ENCODE data around the gene FAM9C.
"Not testable (repeated sequence)": the region's sequence is repeated elsewhere in the genome, so short reads cannot be mapped to it uniquely, and the experiment has no call there.

The FAM9C gene

DNA sequence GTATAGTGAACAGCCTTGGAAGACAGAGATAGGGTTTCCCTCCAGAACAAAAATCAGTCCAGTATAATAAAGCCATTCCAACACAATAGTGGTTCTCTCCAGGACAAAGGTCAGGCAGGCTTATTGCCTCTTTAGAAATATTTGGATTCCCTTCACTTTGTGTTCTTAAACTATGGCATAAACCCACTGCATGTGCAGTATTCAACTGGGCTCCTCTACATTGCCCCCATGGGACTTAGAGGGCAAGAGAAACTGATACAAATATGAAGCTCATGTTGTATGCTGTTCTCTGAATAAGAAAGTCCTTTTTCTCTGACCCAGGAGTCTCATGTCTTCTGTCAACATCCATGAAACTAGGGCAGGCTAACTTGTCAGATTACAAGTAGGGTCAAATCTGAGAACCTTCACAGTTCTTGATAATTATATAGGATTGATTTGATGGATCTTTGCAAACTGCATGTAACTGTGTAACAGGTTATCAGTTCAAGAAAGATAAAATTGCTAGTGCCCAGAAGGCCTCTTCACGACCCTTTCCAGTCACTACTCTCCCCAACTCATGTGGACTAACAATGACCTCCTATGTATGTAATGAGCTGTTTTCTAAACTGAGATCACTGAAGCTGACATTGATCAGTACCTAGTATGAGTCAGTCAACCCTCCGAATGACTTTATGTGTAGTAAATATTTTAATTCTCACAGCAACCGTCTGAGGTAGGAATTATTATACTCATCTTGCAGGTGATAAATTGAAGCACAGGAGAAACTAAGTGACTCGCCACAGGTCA is 31.9 kb upstream of the FAM9C start:
- DNase-seq: no peak

DNA sequence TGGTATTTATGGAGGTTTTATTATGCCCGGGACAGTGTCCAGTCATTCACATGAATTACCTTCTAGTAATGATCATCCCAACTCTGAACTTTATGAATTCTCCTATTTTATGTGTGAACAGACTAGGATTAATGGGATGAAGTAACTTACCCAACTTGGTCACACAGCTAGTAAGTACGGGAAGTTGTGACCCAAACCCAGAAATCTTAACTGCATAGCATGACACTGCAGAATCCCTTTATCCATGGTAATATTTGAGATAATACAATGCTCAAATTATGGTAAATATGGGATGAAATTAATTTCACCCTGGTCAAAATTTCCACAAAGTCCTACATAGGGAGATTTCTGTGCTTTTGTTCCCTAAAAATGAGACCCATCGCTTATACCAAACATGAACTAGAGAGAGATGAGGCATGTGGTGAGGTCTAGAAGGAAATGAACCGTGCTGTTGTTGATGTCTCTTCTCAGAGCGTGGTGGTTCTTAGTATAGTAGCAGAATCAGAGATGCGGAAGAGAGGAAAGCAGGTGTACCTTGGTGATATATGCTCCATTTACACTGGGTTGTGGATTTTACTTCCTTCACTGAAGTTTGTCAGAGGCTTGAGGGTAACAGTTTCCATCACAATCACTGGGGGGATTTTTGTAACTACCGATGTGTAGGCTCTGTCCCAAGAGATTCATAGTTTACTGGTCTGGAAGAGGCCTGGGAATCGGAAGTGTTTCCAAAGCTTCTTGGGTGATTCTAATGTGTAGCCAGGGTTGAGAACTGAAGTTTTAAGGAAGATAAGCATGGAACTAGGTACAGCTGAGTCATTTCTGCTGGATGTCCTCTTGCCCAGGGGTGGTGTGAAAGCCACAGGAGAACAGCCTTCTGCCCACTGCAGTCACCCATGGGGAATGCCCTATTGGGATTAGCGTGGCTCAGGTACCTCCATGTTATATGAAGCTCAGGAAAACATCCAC is 30.2 kb upstream of the FAM9C start:
- DNase-seq: no peak

DNA sequence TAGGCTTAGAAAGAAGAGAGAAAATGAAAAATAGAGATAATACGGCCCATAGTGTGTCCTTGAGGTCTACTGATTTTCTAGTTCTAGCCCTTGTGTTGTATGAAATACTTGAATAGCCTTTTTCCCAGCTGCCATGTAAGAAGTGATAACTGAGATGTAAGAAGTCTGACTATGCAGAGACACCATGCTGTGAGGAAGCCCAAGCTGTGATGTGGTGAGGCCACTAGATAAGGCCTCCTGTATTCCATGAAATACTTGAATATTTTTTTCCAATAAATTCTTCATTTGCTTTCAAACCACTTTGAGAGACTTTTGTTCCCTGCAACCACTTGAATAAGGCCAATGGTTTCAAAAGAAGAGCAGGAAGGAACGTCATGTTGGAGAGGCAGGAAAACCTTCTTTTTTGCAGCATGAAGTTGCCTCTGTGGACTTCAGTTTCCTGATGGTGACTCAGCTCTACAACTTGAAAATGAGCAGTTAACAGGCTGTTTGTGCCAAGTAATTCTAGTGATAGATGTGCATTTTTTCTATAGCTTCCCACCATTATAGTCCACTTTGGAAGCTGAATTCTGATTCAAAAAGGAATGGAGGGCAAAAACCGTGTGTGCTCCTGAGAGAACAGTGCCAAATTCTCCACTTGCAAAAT is 25.5 kb upstream of the FAM9C start:
- DNase-seq: no peak

DNA sequence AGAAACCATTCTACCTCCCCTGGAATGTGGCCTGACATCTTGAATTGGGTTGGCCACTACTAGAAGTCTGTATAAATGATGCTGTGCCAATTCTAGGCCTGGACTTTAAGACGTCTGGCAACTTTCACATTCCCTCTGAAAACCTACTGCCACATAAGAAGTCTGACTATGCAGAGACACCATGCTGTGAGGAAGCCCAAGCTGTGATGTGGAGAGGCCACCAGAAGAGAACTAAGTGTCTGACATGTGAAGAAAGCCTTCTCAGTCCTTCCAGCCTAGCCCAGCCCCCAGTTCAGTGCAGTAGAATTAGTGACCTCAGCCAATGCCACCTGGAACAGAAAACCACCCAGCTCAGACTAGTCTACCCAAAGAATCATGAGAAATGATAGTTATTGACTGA is 24.2 kb upstream of the FAM9C start:
- no peak for DNase-seq

DNA sequence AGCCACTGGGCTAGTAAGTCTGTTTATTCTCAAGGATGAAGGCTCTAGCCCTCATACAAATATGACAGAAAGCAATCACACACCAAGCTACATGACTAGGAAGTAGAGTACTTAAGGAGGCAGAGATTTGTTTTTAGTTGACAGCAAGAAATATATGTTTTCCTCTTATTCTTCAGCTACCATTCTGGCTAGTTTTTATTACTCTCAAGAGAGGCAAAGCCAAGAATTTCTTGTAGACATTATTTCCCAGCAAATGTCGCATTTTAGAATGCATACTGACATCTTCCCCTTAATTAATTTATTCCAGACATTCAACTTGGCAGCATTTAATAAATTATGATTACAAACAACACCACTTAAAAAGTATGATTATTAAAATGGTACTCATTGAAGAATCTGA is 23.4 kb upstream of the FAM9C start:
- no peak for DNase-seq

GRCh38 chrX:13066391-13066790 is 22.0 kb upstream of the FAM9C start:
- no peak for DNase-seq

GRCh38 chrX:13064599-13065143 is 20.3 kb upstream of the FAM9C start:
- DNase-seq: no peak

- not testable (repeated sequence) for DNase-seq
These were observed 18.7 kb upstream of the FAM9C start for GRCh38 chrX:13063124-13063523.

DNA sequence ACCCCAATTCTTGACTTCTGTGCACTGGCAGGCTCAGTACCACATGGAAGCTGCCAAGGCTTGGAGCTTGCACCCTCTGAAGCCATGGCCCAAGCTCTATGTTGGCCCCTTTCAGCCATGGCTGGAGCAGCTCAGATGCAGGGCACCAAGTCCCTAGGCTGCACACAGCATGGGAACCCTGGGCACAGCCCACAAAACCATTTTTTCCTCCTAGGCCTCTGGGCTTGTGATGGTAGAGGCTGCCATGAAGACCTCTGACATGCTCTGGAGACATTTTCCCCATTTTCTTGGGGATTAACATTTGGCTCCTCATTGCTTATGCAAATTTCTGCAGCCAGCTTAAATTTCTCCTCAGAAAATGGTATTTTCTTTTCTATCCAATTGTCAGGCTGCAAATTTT is 17.9 kb upstream of the FAM9C start:
- DNase-seq: not testable (repeated sequence)

DNA sequence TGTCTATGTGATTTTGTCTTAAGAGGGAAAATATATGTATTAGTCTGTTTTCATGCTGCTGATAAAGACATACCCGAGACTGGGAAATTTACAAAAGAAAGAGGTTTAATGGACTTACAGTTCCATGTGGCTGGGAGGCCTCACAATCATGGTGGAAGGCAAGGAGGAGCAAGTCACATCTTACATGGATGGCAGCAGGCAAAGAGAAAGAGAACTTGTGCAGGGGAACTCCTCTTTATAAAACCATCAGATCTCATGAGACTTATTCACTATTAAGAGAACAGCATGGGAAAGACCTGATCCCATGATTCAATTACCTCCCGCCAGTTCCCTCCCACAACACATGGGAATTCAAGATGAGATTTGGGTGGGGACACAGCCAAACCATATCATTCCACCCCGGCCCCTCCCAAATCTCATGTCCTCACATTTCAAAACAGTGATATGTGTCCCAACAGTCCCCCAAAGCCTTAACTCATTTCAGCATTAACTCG is 16.8 kb upstream of the FAM9C start:
- not testable (repeated sequence) for DNase-seq

GRCh38 chrX:13059637-13060499 is 15.4 kb upstream of the FAM9C start:
- no peak for DNase-seq

GRCh38 chrX:13055486-13055885 is 11.1 kb upstream of the FAM9C start:
- DNase-seq: no peak

GRCh38 chrX:13053171-13053570 is 8.8 kb upstream of the FAM9C start:
- DNase-seq: no peak

- no peak for DNase-seq
These were observed 7.2 kb upstream of the FAM9C start for GRCh38 chrX:13051529-13052172.

GRCh38 chrX:13051167-13051528 is 6.7 kb upstream of the FAM9C start:
- DNase-seq: no peak

GRCh38 chrX:13050151-13050550 is 5.7 kb upstream of the FAM9C start:
- DNase-seq: no peak

DNA sequence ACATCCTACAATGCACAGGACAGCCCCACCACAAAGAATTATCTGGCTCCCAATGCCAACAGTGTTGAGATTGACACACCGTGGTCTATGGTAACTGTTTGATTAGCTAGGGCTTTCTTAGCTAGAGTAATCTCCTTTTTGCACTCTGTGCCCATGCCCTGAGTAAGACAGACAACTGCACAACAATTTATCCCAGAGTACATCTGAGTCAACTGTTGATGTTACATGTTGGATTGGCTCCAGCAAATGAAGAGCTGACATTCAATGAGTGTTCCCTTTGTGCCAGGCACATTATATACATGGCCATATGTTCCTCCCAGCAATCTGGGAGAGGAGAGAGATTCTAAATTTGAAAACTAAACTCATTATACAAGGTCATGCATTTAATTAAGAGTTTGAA is 3.9 kb upstream of the FAM9C start:
- no peak for DNase-seq

GRCh38 chrX:13047759-13048158 is 3.3 kb upstream of the FAM9C start:
- DNase-seq: no peak

- no peak for DNase-seq
These were observed 1.9 kb upstream of the FAM9C start for GRCh38 chrX:13046141-13046855.

GRCh38 chrX:13043938-13044337 is 482 bp downstream of the FAM9C start:
- no peak for DNase-seq

Measured in right kidney (tissue), 1 donor.